Activated naive CD4-positive, alpha-beta T cell treated with anti-CD3 and anti-CD28 coated beads for 36 hours (primary cell): ENCODE data around the gene SHH. TPM values are rescaled to one million over a fixed set of nuclear protein-coding genes. Genes with fewer than 3 reads are reported as not detected.

ENCODE experiments used
- CTCF ChIA-PET: fragments of 350-600 bp; sonication (Branson Sonifier 250); formaldehyde crosslinking; loops from one replicate; lab custom pipeline; 2021; ENCODE audit warnings: antibody characterized with exemption; lab: Charles Lee
- DNase-seq: peaks from one replicate; pipeline ENCODE4 v3.0.0-alpha.2; 2020
- H3K27ac Mint-ChIP-seq: one replicate; pipeline ENCODE4 v1.8.0; 2021; ENCODE audit warnings: mild to moderate bottlenecking, mixed read lengths
- H3K27me3 Mint-ChIP-seq: one replicate; pipeline ENCODE4 v1.8.0; 2021; ENCODE audit warnings: low read depth, mixed read lengths
- H3K36me3 Mint-ChIP-seq: one replicate; pipeline ENCODE4 v1.8.0; 2021; ENCODE audit warnings: low read depth, mixed read lengths
- H3K4me1 Mint-ChIP-seq: one replicate; pipeline ENCODE4 v1.8.0; 2021; ENCODE audit warnings: low read depth, mixed read lengths
- H3K4me3 Mint-ChIP-seq: one replicate; pipeline ENCODE4 v1.8.0; 2021; ENCODE audit warnings: mild to moderate bottlenecking, moderate library complexity, mixed read lengths
- H3K9me3 Mint-ChIP-seq: one replicate; pipeline ENCODE4 v1.8.0; 2021; ENCODE audit warnings: mixed read lengths
- intact Hi-C: fragments of 100-400 bp; cut with micrococcal nuclease; formaldehyde crosslinking; loops from one replicate; pipeline ENCODE4 v1.15.1; 2023
- total RNA-seq, 2 experiments: library from RNA; stranded (reverse); gene quantifications; one replicate each; pipeline ENCODE4 v1.2.3, GENCODE V29; 2021

SHH gene
- total RNA-seq, 2 experiments from 2014 or later: not detected

- intact Hi-C loops: no loop called here
- CTCF ChIA-PET: interaction anchor here (1.2 to 1.4 kb wide), 2 partner anchors 17 to 152 kb away, joined by 3 to 4 read pairs; no protein-coding TSS in a partner anchor
- peaks cover 24% of the 10 kb centered on the region for H3K36me3 Mint-ChIP-seq
- no peaks in the 10 kb centered on the region for H3K9me3 Mint-ChIP-seq
- H3K27me3 Mint-ChIP-seq: no peaks in the 10 kb centered on the region
- H3K4me1 Mint-ChIP-seq: peaks cover 83% of the 10 kb centered on the region
- no peak for DNase-seq
- no peak overlapping the region for H3K27ac Mint-ChIP-seq
- H3K4me3 Mint-ChIP-seq: no peak overlapping the region
Observed at GRCh38 chr7:155750255-155751125, 61.8 kb downstream of the SHH start.

Other genes with a start within 250 kb of the SHH start
- 10 to 100 TPM; 65.5 to 66.3 TPM for gene RBM33, start 167.8 kb downstream of the SHH start, total RNA-seq